Testis (tissue), 3 donors: Measurements from ENCODE around the gene LANCL1. TPM values are rescaled to one million over a fixed set of nuclear protein-coding genes. Genes with fewer than 3 reads are reported as not detected.
"Not testable (repeated sequence)": the region's sequence is repeated elsewhere in the genome, so short reads cannot be mapped to it uniquely, and the experiment has no call there.

ENCODE experiments used
- DNase-seq: peaks from one replicate; pipeline ENCODE4 v3.0.0-alpha.2; 2019
- H3K27ac ChIP-seq, 2 donors: fragments of 200-600 bp; sonication (generic); one replicate each; pipeline ENCODE4 v1.5.1; 2019
- H3K27me3 ChIP-seq: fragments of 200-600 bp; sonication (generic); one replicate; pipeline ENCODE4 v1.5.1; 2019
- H3K36me3 ChIP-seq: fragments of 200-600 bp; sonication (generic); one replicate; pipeline ENCODE4 v1.5.1; 2017; ENCODE audit warnings: low read depth; ENCODE audit errors: missing control alignments
- H3K4me1 ChIP-seq: fragments of 200-600 bp; sonication (generic); one replicate; pipeline ENCODE4 v1.5.1; 2019
- H3K4me3 ChIP-seq, 2 donors: fragments of 200-600 bp; sonication (generic); one replicate each; pipeline ENCODE4 v1.5.1; 2017 to 2019
- H3K9me3 ChIP-seq: fragments of 200-600 bp; sonication (generic); one replicate; pipeline ENCODE4 v1.5.1; 2017
- POLR2A ChIP-seq: fragments of 450-650 bp; IDR thresholded peaks from one replicate; pipeline ENCODE4 v1.6.1; 2017; ENCODE audit warnings: antibody characterized with exemption, mild to moderate bottlenecking, moderate library complexity
- WGBS, 2 donors: methylation state at CpG; one replicate each; pipeline ENCODE4 v1.1.5; 2018; 5-methylcytosine and 5-hydroxymethylcytosine counted together
- intact Hi-C: fragments of 100-400 bp; cut with DNase I; formaldehyde crosslinking; loops from one replicate; pipeline ENCODE4 v1.15.1; 2023; ENCODE audit warnings: low total_unique reads
- polyA plus RNA-seq: library from polyadenylated mRNA; stranded (reverse); fragments of 350-450 nt; fragmentation: Illumina TruSeq; extraction: RNeasy Lipid Tissue Mini Kit (QIAGEN cat#74804); gene quantifications from one replicate; pipeline ENCODE4 v1.2.3, GENCODE V29; 2014; ENCODE audit warnings: low read depth, low replicate concordance; ENCODE audit not compliant: insufficient read depth
- total RNA-seq, 2 donors: library from RNA; depleted of rRNA; stranded (reverse); fragments of >200 nt; gene quantifications; one replicate each; pipeline ENCODE4 v1.2.3, GENCODE V29; 2016
- TF ChIP-seq, protein P1 (sequence below), 3 experiments: fragments of 450-650 bp in 2 of 3; fragments of 200-600 bp in 1 of 3; sonication (generic) in 1 of 3; IDR thresholded peaks; one replicate each; pipeline ENCODE4 v1.5.1; 2016 to 2019; ENCODE audit warnings: antibody characterized with exemption in 3 of 3, mild to moderate bottlenecking in 2 of 3, moderate library complexity in 1 of 3

LANCL1 gene
- total and polyA plus RNA-seq, 3 donors from 2014 or later, result 55.6 to 126 (median 59.5) TPM

- no peak for DNase-seq
- 84 to 92% methylated on average over 8 of the region's 8 CpGs for WGBS, 2 donors
- Histone ChIP-seq H3K36me3 (no peaks in the 10 kb centered on the region), H3K27ac (no peak overlapping the region), H3K4me1 (no peaks in the 10 kb centered on the region), H3K9me3 (no peaks in the 10 kb centered on the region), H3K4me3 (no peak overlapping the region), H3K27me3 (no peaks in the 10 kb centered on the region)
- TF ChIP-seq, protein P1, sequence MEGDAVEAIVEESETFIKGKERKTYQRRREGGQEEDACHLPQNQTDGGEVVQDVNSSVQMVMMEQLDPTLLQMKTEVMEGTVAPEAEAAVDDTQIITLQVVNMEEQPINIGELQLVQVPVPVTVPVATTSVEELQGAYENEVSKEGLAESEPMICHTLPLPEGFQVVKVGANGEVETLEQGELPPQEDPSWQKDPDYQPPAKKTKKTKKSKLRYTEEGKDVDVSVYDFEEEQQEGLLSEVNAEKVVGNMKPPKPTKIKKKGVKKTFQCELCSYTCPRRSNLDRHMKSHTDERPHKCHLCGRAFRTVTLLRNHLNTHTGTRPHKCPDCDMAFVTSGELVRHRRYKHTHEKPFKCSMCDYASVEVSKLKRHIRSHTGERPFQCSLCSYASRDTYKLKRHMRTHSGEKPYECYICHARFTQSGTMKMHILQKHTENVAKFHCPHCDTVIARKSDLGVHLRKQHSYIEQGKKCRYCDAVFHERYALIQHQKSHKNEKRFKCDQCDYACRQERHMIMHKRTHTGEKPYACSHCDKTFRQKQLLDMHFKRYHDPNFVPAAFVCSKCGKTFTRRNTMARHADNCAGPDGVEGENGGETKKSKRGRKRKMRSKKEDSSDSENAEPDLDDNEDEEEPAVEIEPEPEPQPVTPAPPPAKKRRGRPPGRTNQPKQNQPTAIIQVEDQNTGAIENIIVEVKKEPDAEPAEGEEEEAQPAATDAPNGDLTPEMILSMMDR (IDR thresholded peaks at IDR 0.05), result no peak
- TF ChIP-seq POLR2A, result no peak
- intact Hi-C loops, result no loop called here
These were observed 22.2 kb downstream of the LANCL1 start for GRCh38 chr2:210454336-210454735.

DNA sequence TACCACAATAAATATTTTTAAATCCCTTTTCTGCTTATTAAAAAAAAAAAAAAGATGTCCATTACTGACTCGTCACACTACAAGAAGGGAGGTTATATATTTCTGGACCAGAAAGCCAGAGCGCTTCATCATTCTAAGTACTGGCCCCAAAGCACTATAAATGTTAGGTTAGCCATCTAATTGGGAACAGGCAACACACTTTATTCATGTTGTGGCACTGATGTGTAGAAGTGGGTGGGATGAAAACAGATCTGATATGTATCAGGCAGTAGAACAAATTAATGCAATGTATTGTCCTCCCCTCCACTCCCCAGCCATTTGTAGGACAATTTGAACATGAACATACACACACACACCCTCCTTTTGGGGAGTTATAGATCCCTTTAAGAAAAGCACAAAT lies 24.4 kb downstream of the LANCL1 start:
- DNase-seq, result no peak
- intact Hi-C loops, result no loop called here
- no peak overlapping the region for H3K4me3 ChIP-seq
- WGBS, 2 donors, result 95 to 97% methylated on average over 2 of the region's 2 CpGs
- TF ChIP-seq, protein P1 (IDR thresholded peaks at IDR 0.05), result no peak
- TF ChIP-seq POLR2A, result no peak
- H3K27ac ChIP-seq, result no peak overlapping the region
- H3K27me3 ChIP-seq, result no peaks in the 10 kb centered on the region
- no peaks in the 10 kb centered on the region for H3K9me3 ChIP-seq
- H3K36me3 ChIP-seq, result no peaks in the 10 kb centered on the region
- H3K4me1 ChIP-seq, result no peaks in the 10 kb centered on the region

- H3K36me3 ChIP-seq, intact Hi-C loops, H3K27me3 ChIP-seq, H3K27ac ChIP-seq, DNase-seq, H3K4me3 ChIP-seq, H3K4me1 ChIP-seq, H3K9me3 ChIP-seq: not testable (repeated sequence)
- 98 to 99% methylated on average over 3 of the region's 3 CpGs for WGBS, 2 donors
These were observed 25.6 kb downstream of the LANCL1 start for GRCh38 chr2:210450942-210451341.

DNA sequence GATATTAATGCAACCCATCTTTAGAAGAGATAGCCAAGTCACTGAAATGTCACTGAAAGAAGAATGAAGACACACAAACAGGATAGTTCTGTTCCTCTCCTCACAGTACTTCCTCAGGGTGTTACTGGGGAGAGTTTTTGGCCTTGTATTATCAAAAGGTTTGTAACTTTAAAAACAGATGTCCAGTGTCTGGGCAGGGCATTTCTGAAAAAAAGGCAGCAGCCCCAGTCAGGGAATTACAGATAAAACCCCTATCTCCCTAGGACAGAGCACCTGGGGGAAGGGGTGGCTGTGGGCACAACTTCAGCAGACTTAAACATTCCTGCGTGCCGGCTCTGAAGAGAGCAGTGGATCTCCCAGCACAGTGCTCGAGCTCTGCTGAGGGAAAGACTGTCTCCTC lies 30.8 kb downstream of the LANCL1 start:
- intact Hi-C loops, result no loop called here
- Histone ChIP-seq H3K9me3 (no peaks in the 10 kb centered on the region), H3K27me3 (no peaks in the 10 kb centered on the region), H3K4me3 (no peak overlapping the region), H3K36me3 (no peaks in the 10 kb centered on the region), H3K4me1 (no peaks in the 10 kb centered on the region), H3K27ac (no peak overlapping the region)
- DNase-seq, result no peak
- TF ChIP-seq, protein P1 (IDR thresholded peaks at IDR 0.05), result no peak
- no peak for TF ChIP-seq POLR2A
- WGBS, 2 donors, result 73 to 84% methylated on average over 3 of the region's 3 CpGs

DNA sequence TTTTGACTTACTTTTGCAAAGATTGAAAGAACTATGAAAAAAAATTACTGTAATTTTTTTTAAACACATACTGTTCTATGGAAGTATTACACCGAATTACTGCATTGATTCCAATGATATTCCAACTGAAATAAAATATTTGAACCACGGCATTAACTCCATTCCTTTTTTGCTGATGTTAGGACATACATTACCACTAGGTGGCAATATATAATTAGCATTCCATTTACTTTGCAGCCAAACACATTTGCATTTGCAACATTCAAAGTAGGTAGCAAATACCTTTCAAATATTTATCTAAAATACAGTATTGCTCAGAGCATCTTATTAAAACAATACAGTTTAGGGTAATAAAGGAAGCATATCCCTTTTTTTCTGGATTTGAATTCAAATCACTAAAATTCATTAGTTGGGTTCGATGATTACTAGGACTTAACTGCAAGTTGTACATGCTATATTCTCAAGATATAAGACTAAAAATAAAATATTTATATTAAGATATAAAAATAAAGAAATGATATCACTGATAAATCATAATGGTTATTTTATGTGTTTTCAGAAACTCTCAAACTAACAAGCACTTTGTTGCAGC lies 31.3 kb downstream of the LANCL1 start:
- WGBS, 2 donors, result 61 to 68% methylated on average over 3 of the region's 3 CpGs
- Histone ChIP-seq H3K27me3 (no peaks in the 10 kb centered on the region), H3K36me3 (no peaks in the 10 kb centered on the region), H3K27ac (no peak overlapping the region), H3K4me3 (no peak overlapping the region), H3K4me1 (no peaks in the 10 kb centered on the region), H3K9me3 (no peaks in the 10 kb centered on the region)
- TF ChIP-seq POLR2A, result no peak
- TF ChIP-seq, protein P1 (IDR thresholded peaks at IDR 0.05), result peak in 2 of 3 experiments; percentile 52 to 81
- intact Hi-C loops, result no loop called here
- no peak for DNase-seq
